ENCODE results near the gene C12orf42. TPM values are rescaled to one million over a fixed set of nuclear protein-coding genes. Genes with fewer than 3 reads are reported as not detected.

C12orf42 gene
- total RNA-seq, 4 donors from 2014 or later: 0.38 TPM; not detected in 3

GRCh38 chr12:103368167-103368566, 127.6 kb downstream of the C12orf42 start:
- TF ChIP-seq CTCF (IDR thresholded peaks at IDR 0.05; ENCODE audit: low read depth): no peak

- TF ChIP-seq CTCF (IDR thresholded peaks at IDR 0.05; ENCODE audit: low read depth): no peak
These were observed 141.4 kb downstream of the C12orf42 start for GRCh38 chr12:103354403-103354802.

- no peak for TF ChIP-seq CTCF (IDR thresholded peaks at IDR 0.05; ENCODE audit: low read depth)
These were observed 141.9 kb downstream of the C12orf42 start for GRCh38 chr12:103353913-103354312.

- TF ChIP-seq CTCF (IDR thresholded peaks at IDR 0.05; ENCODE audit: low read depth): no peak
These were observed 145.7 kb downstream of the C12orf42 start for GRCh38 chr12:103350116-103350515.

GRCh38 chr12:103348935-103349334, 146.8 kb downstream of the C12orf42 start:
- TF ChIP-seq CTCF (IDR thresholded peaks at IDR 0.05; ENCODE audit: low read depth): no peak

- TF ChIP-seq CTCF (IDR thresholded peaks at IDR 0.05; ENCODE audit: low read depth): no peak
These were observed 158.8 kb downstream of the C12orf42 start for GRCh38 chr12:103336940-103337339.

GRCh38 chr12:103334466-103334865, 161.3 kb downstream of the C12orf42 start:
- no peak for TF ChIP-seq CTCF (IDR thresholded peaks at IDR 0.05; ENCODE audit: low read depth)

Data from subcutaneous adipose tissue (tissue), 4 donors.